ENCODE data around the gene NPAS3. TPM values are rescaled to one million over a fixed set of nuclear protein-coding genes. Genes with fewer than 3 reads are reported as not detected.
A peak's percentile ranks its signal among the peaks of the same experiment; 100 is the strongest.

NPAS3 gene
- total RNA-seq, 1 donor, result 0.36 TPM

- TF ChIP-seq CTCF (IDR thresholded peaks at IDR 0.05; ENCODE audit: insufficient read depth, low read length), result no peak
- H3K4me3 ChIP-seq (ENCODE audit: low read depth, low read length), result no peak overlapping the region
- no peak for DNase-seq (ENCODE audit: low read depth)
These were observed 555.3 kb downstream of the NPAS3 start for GRCh38 chr14:33493990-33494389.

GRCh38 chr14:33499687-33500086 is 561.0 kb downstream of the NPAS3 start:
- H3K4me3 ChIP-seq (ENCODE audit: low read depth, low read length), result peak overlapping the region; percentile 49
- peak; percentile 3 for TF ChIP-seq CTCF (IDR thresholded peaks at IDR 0.05; ENCODE audit: insufficient read depth, low read length)

GRCh38 chr14:33504246-33505099 is 565.8 kb downstream of the NPAS3 start:
- DNase-seq (ENCODE audit: low read depth), result no peak
- no peak for TF ChIP-seq CTCF (IDR thresholded peaks at IDR 0.05; ENCODE audit: insufficient read depth, low read length)

More at GRCh38 chr14:33499687-33500086, 561.0 kb downstream of the NPAS3 start:
- no peak for DNase-seq (ENCODE audit: low read depth)

DNA sequence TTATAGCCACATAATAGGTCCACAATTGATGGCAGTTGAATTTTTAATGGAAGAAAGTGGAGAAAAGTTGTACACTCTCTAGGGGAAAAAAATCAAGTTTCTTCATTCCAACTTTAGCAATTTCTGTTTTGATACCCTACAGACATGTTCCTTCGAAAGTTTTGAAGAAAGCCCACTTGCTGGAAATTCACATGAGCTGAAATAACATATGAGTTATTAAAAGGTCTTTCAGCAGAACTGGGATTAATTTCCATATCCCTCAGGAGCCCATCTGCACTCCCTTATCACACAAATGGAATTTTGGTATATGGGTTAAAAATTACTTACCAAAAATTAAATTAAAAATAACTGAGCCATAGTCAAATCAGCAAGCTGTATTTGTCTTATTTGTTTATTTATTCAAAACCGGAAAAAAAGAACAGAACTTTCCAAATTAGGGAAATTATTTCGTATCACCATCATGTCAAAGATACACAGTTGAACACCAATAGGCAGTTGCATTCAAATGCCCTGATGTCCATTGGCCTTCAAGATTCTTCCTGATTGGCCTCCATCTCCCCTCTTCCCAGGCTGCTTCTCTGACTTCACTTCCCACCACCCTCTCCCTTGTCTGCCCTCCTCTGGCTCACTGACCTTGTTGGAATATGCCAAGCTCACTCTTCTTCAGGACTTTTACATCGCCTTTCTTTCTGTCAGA is 566.7 kb downstream of the NPAS3 start:
- no peak overlapping the region for H3K4me3 ChIP-seq (ENCODE audit: low read depth, low read length)
- DNase-seq (ENCODE audit: low read depth), result no peak
- TF ChIP-seq CTCF (IDR thresholded peaks at IDR 0.05; ENCODE audit: insufficient read depth, low read length), result no peak

More at GRCh38 chr14:33504246-33505099, 565.8 kb downstream of the NPAS3 start:
- no peak overlapping the region for H3K4me3 ChIP-seq (ENCODE audit: low read depth, low read length)

DNA sequence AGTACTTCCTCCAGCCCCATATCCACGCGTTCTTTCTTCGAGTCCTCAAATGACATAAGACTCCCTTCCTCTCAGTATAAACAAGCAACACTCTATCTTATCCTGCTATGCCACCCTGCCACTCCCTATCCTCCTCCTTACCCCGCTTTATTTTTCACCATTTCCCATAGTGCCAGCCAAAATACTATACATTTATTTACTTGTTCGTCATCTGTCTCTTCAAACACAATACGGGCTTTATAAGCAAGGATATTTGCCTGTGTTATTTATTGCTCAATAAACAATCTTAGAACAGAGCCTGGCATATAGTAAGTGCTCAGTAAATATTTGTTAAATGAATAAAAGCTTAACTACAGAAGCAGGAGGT is 567.3 kb downstream of the NPAS3 start:
- H3K4me3 ChIP-seq (ENCODE audit: low read depth, low read length), result no peak overlapping the region
- DNase-seq (ENCODE audit: low read depth), result no peak
- TF ChIP-seq CTCF (IDR thresholded peaks at IDR 0.05; ENCODE audit: insufficient read depth, low read length), result no peak

- no peak for DNase-seq (ENCODE audit: low read depth)
- no peak for TF ChIP-seq CTCF (IDR thresholded peaks at IDR 0.05; ENCODE audit: insufficient read depth, low read length)
- no peak overlapping the region for H3K4me3 ChIP-seq (ENCODE audit: low read depth, low read length)
These were observed 569.7 kb downstream of the NPAS3 start for GRCh38 chr14:33508126-33509062.
